Measurements from ENCODE around the gene CCNG2.

Gene CCNG2

GRCh38 chr4:77147079-77147782 lies 9.8 kb upstream of the CCNG2 start:
- no peak for DNase-seq (ENCODE audit: low read depth)

- DNase-seq (ENCODE audit: low read depth), result no peak
Observed at GRCh38 chr4:77148078-77148477, 8.9 kb upstream of the CCNG2 start.

GRCh38 chr4:77149789-77150188 lies 7.2 kb upstream of the CCNG2 start:
- DNase-seq (ENCODE audit: low read depth), result no peak

GRCh38 chr4:77151241-77151640 lies 5.8 kb upstream of the CCNG2 start:
- DNase-seq (ENCODE audit: low read depth), result no peak

GRCh38 chr4:77152421-77152820 lies 4.6 kb upstream of the CCNG2 start:
- DNase-seq (ENCODE audit: low read depth), result no peak

GRCh38 chr4:77153006-77153405 lies 4.0 kb upstream of the CCNG2 start:
- DNase-seq (ENCODE audit: low read depth), result no peak

GRCh38 chr4:77154065-77154464 lies 2.9 kb upstream of the CCNG2 start:
- no peak for DNase-seq (ENCODE audit: low read depth)

GRCh38 chr4:77154761-77155499 lies 2.1 kb upstream of the CCNG2 start:
- no peak for DNase-seq (ENCODE audit: low read depth)

- no peak for DNase-seq (ENCODE audit: low read depth)
Observed at GRCh38 chr4:77155631-77156452, 1.2 kb upstream of the CCNG2 start.

- peak; percentile 99 for DNase-seq (ENCODE audit: low read depth)
Observed at GRCh38 chr4:77156533-77156911, 485 bp upstream of the CCNG2 start.

- DNase-seq (ENCODE audit: low read depth), result peak; percentile 80
Observed at GRCh38 chr4:77157859-77158486, 966 bp downstream of the CCNG2 start.

GRCh38 chr4:77158487-77158861 lies 1.5 kb downstream of the CCNG2 start:
- DNase-seq (ENCODE audit: low read depth), result no peak

GRCh38 chr4:77159806-77160205 lies 2.8 kb downstream of the CCNG2 start:
- DNase-seq (ENCODE audit: low read depth), result no peak

GRCh38 chr4:77163641-77164040 lies 6.6 kb downstream of the CCNG2 start:
- DNase-seq (ENCODE audit: low read depth), result no peak

GRCh38 chr4:77167173-77167572 lies 10.2 kb downstream of the CCNG2 start:
- no peak for DNase-seq (ENCODE audit: low read depth)

GRCh38 chr4:77167866-77168265 lies 10.9 kb downstream of the CCNG2 start:
- no peak for DNase-seq (ENCODE audit: low read depth)

GRCh38 chr4:77169481-77169880 lies 12.5 kb downstream of the CCNG2 start:
- DNase-seq (ENCODE audit: low read depth), result peak; percentile 38

- DNase-seq (ENCODE audit: low read depth), result no peak
Observed at GRCh38 chr4:77170926-77171325, 13.9 kb downstream of the CCNG2 start.

- no peak for DNase-seq (ENCODE audit: low read depth)
Observed at GRCh38 chr4:77172336-77172735, 15.3 kb downstream of the CCNG2 start.

- no peak for DNase-seq (ENCODE audit: low read depth)
Observed at GRCh38 chr4:77174426-77174825, 17.4 kb downstream of the CCNG2 start.

GRCh38 chr4:77175201-77175611 lies 18.2 kb downstream of the CCNG2 start:
- DNase-seq (ENCODE audit: low read depth), result no peak

- no peak for DNase-seq (ENCODE audit: low read depth)
Observed at GRCh38 chr4:77176640-77177039, 19.6 kb downstream of the CCNG2 start.

Data from fibroblast of the conjunctiva (primary cell).